Upper lobe of left lung (tissue), 4 donors: ENCODE results near the gene AFTPH.

Experiments
- POLR2AphosphoS5 ChIP-seq, 2 donors: sonication (generic); formaldehyde crosslinking; IDR thresholded peaks; one replicate each; pipeline ENCODE4 v1.5.1; 2017; ENCODE audit warnings: antibody characterized with exemption in 2 of 2
- TF ChIP-seq, protein P1 (sequence below), 6 experiments: fragments of 450-650 bp in 4 of 6; fragments of 200-600 bp in 2 of 6; sonication (generic) in 2 of 6; IDR thresholded peaks; one replicate each; pipeline ENCODE4 v1.5.1; 2016 to 2019; ENCODE audit warnings: antibody characterized with exemption in 6 of 6

DNA sequence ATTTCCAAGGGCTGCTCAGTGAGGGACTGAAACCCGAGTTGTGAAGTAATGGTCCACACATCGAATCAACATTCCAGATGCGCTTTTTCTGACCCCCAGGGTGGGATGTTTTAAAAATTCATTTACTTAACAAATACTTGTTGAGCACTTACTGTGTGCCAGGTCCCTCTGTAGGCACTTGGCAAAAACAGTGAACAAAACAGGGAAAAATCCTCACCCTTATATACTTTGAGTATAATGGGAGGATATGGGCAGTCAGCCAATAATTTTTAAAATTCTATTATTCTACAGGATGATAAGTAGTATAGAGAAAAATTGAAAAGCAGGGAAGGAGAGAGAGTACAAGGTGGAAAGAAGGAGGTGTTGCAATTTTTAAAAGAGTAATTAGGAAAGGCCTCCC, 31.3 kb upstream of the AFTPH start:
- TF ChIP-seq, protein P1, sequence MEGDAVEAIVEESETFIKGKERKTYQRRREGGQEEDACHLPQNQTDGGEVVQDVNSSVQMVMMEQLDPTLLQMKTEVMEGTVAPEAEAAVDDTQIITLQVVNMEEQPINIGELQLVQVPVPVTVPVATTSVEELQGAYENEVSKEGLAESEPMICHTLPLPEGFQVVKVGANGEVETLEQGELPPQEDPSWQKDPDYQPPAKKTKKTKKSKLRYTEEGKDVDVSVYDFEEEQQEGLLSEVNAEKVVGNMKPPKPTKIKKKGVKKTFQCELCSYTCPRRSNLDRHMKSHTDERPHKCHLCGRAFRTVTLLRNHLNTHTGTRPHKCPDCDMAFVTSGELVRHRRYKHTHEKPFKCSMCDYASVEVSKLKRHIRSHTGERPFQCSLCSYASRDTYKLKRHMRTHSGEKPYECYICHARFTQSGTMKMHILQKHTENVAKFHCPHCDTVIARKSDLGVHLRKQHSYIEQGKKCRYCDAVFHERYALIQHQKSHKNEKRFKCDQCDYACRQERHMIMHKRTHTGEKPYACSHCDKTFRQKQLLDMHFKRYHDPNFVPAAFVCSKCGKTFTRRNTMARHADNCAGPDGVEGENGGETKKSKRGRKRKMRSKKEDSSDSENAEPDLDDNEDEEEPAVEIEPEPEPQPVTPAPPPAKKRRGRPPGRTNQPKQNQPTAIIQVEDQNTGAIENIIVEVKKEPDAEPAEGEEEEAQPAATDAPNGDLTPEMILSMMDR (IDR thresholded peaks at IDR 0.05), result no peak
- no peak for TF ChIP-seq POLR2AphosphoS5 (IDR thresholded peaks at IDR 0.05)
